ENCODE measurements around the gene RRP15.

Gene RRP15

DNA sequence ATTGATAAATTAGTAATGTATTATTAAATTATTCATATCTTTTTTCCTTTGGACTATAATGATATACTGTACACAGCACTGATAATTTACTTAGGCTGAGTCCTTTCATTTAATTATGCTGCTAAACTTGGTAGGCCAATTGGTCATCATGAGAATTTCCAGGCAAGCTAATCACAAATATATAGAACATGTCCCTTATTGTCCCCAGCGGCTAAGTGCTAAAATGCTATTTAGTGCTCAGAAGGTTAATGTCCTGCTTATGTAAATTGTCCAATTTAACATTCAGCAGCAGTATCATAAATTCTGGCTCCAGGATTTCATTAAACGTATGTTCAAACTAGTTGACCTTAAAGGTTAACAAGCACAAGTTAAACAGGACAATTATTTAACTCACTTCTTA is 30.0 kb upstream of the RRP15 start:
- TF ChIP-seq, protein P1, sequence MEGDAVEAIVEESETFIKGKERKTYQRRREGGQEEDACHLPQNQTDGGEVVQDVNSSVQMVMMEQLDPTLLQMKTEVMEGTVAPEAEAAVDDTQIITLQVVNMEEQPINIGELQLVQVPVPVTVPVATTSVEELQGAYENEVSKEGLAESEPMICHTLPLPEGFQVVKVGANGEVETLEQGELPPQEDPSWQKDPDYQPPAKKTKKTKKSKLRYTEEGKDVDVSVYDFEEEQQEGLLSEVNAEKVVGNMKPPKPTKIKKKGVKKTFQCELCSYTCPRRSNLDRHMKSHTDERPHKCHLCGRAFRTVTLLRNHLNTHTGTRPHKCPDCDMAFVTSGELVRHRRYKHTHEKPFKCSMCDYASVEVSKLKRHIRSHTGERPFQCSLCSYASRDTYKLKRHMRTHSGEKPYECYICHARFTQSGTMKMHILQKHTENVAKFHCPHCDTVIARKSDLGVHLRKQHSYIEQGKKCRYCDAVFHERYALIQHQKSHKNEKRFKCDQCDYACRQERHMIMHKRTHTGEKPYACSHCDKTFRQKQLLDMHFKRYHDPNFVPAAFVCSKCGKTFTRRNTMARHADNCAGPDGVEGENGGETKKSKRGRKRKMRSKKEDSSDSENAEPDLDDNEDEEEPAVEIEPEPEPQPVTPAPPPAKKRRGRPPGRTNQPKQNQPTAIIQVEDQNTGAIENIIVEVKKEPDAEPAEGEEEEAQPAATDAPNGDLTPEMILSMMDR (IDR thresholded peaks at IDR 0.05; ENCODE audit: low read depth, low read length, missing control alignments) = no peak
- no peak overlapping the region for H3K4me3 ChIP-seq (ENCODE audit: low read depth, low read length)
- DNase-seq (ENCODE audit: low read depth) = no peak
- in situ Hi-C loops (cut with HindIII; ENCODE audit: low sequenced_read_pairs) = no loop called here

DNA sequence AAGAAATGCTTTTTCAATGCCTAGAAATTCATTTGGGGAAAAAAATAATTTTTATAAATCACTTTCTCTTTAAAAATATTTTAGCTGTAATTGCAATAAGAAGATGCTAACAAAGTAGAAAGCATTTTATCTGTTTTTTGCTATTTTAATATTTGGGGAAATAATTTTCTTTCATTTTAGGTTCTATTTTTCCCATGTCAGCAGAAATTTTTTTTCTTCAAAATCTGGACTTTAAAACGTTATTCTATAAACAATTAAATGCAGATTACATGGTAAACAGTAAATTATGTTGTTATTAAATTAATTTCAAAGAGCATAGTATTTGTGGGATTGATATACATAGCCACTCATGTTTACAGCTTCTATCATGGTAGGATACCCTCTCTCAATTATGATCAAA is 27.7 kb upstream of the RRP15 start:
- no peak overlapping the region for H3K4me3 ChIP-seq (ENCODE audit: low read depth, low read length)

DNA sequence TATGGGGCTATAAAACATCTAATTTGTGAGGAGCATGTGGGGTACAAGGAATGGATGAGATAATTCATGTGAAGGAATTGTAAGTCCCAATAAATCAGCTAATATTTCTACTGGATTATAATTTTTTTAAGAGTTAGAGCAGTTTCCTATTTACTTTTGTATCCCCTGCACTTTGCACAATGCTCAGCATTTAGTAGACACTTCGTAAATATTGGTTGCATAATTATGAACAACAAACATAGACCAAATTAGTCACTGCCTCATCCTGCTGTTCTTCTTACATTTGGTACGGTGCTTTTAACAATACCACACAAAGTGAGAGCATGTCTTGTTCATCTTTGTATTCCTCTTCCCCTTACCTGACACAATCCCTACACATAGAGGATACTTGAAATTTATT is 27.1 kb upstream of the RRP15 start:
- TF ChIP-seq, protein P1 (IDR thresholded peaks at IDR 0.05; ENCODE audit: low read depth, low read length, missing control alignments) = no peak
- no peak for DNase-seq (ENCODE audit: low read depth)
- in situ Hi-C loops (cut with HindIII; ENCODE audit: low sequenced_read_pairs) = no loop called here

More for the DNA sequence above, 27.7 kb upstream of the RRP15 start:
- in situ Hi-C loops (cut with HindIII; ENCODE audit: low sequenced_read_pairs) = no loop called here
- DNase-seq (ENCODE audit: low read depth) = no peak
- TF ChIP-seq, protein P1 (IDR thresholded peaks at IDR 0.05; ENCODE audit: low read depth, low read length, missing control alignments) = no peak

DNA sequence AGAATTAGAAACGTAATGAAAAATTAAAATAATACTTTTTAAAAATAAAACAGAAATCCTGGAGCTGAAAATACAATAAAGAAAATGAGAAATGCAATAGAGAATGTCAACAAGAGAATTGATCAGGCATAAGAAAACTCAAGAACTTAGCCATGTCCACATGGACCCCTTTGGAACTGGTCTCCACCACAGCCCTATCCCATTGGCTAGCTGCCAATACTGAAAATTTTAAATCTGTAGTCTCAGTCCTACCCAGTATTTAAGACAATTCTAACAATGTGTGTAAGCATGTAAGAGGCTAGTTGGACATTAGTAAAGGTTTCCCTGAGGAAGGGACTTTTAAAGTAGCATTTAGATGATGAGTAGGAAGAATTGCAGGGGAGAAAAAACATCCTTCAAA is 25.8 kb upstream of the RRP15 start:
- no peak for DNase-seq (ENCODE audit: low read depth)
- no peak overlapping the region for H3K4me3 ChIP-seq (ENCODE audit: low read depth, low read length)
- in situ Hi-C loops (cut with HindIII; ENCODE audit: low sequenced_read_pairs) = no loop called here
- TF ChIP-seq, protein P1 (IDR thresholded peaks at IDR 0.05; ENCODE audit: low read depth, low read length, missing control alignments) = no peak

More for the DNA sequence above, 27.1 kb upstream of the RRP15 start:
- H3K4me3 ChIP-seq (ENCODE audit: low read depth, low read length) = no peak overlapping the region

- in situ Hi-C loops (cut with HindIII; ENCODE audit: low sequenced_read_pairs) = no loop called here
- TF ChIP-seq, protein P1 (IDR thresholded peaks at IDR 0.05; ENCODE audit: low read depth, low read length, missing control alignments) = peak; percentile 30
- DNase-seq (ENCODE audit: low read depth) = no peak
- H3K4me3 ChIP-seq (ENCODE audit: low read depth, low read length) = no peak overlapping the region
These were observed 25.3 kb upstream of the RRP15 start for GRCh38 chr1:218259800-218260199.

DNA sequence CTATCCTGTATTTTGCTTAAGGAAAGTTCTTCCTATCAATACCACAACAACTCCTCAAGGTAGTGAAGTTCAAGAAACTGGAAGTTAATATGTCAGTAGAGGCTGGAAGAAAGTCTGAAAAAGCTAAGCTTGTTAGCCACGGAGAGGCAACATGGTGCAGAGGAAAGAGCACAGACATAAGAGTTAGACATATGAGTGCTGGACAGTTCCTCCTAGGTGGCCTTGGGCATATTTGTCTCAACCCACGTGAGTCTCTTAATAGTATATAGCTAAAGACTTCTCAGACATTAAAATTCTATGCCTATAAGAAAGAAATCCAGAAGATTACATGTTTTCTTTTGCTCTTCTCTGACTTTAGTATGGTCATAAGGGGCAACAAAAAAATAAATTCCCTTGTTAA is 22.8 kb upstream of the RRP15 start:
- no peak overlapping the region for H3K4me3 ChIP-seq (ENCODE audit: low read depth, low read length)
- in situ Hi-C loops (cut with HindIII; ENCODE audit: low sequenced_read_pairs) = no loop called here
- TF ChIP-seq, protein P1 (IDR thresholded peaks at IDR 0.05; ENCODE audit: low read depth, low read length, missing control alignments) = no peak
- DNase-seq (ENCODE audit: low read depth) = no peak

DNA sequence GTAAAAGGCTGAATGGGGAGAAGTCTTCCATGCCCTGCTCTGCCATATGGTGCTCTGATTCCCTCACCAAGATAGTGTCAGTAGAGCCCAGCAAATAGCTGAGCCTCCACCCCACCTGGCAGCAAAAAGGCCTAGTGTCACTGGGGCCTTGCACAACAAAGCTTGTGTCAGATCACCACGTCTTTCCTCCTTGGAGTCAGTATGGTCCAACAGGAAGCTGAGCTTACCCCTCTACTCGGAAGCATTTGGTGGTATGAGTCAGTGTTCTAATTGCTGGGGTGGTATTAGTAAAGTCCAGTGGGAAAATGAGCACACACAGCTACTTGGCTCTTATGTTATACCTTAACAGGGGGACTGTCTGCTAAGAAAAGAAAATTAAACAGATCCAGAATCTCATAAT is 18.7 kb upstream of the RRP15 start:
- H3K4me3 ChIP-seq (ENCODE audit: low read depth, low read length) = no peak overlapping the region
- DNase-seq (ENCODE audit: low read depth) = no peak
- TF ChIP-seq, protein P1 (IDR thresholded peaks at IDR 0.05; ENCODE audit: low read depth, low read length, missing control alignments) = no peak
- in situ Hi-C loops (cut with HindIII; ENCODE audit: low sequenced_read_pairs) = no loop called here

Data from astrocyte of the cerebellum (primary cell).